ENCODE measurements around the gene USP5.

GRCh38 chr12:6818222-6818621, 33.7 kb upstream of the USP5 start:
- TF ChIP-seq RAD21 (IDR thresholded peaks at IDR 0.05; ENCODE audit: low read depth) (no peak), CTCF (IDR thresholded peaks at IDR 0.05 in 2 of 3, conservative IDR thresholded peaks at IDR 0.05 in 1 of 3; ENCODE audit: borderline replicate concordance in 1 of 3, insufficient read depth in 1 of 3, low read depth in 2 of 3, low read length in 2 of 3) (no peak), POLR2A (IDR thresholded peaks at IDR 0.05; ENCODE audit: borderline replicate concordance, extremely low read depth, insufficient read depth, insufficient read length) (no peak), EZH2 (IDR thresholded peaks at IDR 0.05) (no peak), JUND (IDR thresholded peaks at IDR 0.05) (no peak), POLR2AphosphoS5 (IDR thresholded peaks at IDR 0.05; ENCODE audit: low read depth, low read length) (no peak), FOSL1 (IDR thresholded peaks at IDR 0.05; ENCODE audit: low read depth) (no peak), ZFX (IDR thresholded peaks at IDR 0.05) (no peak), ZNF274 (IDR thresholded peaks at IDR 0.05; ENCODE audit: low read depth, low read length) (no peak), SP1 (IDR thresholded peaks at IDR 0.05; ENCODE audit: low read depth) (no peak)
